Psoas muscle (tissue), 8 donors: ENCODE measurements around the gene COL23A1. TPM values are rescaled to one million over a fixed set of nuclear protein-coding genes. Genes with fewer than 3 reads are reported as not detected.
A peak's percentile ranks its signal among the peaks of the same experiment; 100 is the strongest.

Source experiments
- ATAC-seq, 4 donors: fragments of 200-7000 bp; cut with Tn5 transposase; one replicate each; pipeline ENCODE4 v1.9.1; 2020; ENCODE audit warnings: moderate library complexity in 3 of 4, mild to moderate bottlenecking in 2 of 4
- DNase-seq, 2 donors: peaks; one replicate each; pipeline ENCODE4 v3.0.0-alpha.2; 2020
- H3K27ac ChIP-seq: fragments of 200-600 bp; one replicate; pipeline ENCODE4 v1.8.0; 2022
- H3K27me3 ChIP-seq, 3 donors: fragments of 200-600 bp in 1 of 3; one replicate each; pipeline versions ENCODE4 v1.6.1 to v1.8.0; 2013 to 2022; ENCODE audit warnings: low read length in 2 of 3, mild to moderate bottlenecking in 2 of 3, moderate library complexity in 1 of 3; ENCODE audit not compliant: insufficient read depth in 3 of 3
- H3K36me3 ChIP-seq, 2 donors: fragments of 200-600 bp in 1 of 2; one replicate each; pipeline versions ENCODE4 v1.6.1 to v1.8.0; 2013 to 2022; ENCODE audit warnings: low read depth in 1 of 2, mild to moderate bottlenecking in 1 of 2, moderate library complexity in 1 of 2; ENCODE audit not compliant: insufficient read depth in 1 of 2
- H3K4me1 ChIP-seq: fragments of 200-600 bp; one replicate; pipeline ENCODE4 v1.8.0; 2022
- H3K4me3 ChIP-seq: fragments of 200-600 bp; one replicate; pipeline ENCODE4 v1.8.0; 2022; ENCODE audit warnings: mild to moderate bottlenecking
- H3K9me3 ChIP-seq: fragments of 200-600 bp; one replicate; pipeline ENCODE4 v1.8.0; 2022
- CTCF ChIP-seq: fragments of 200-600 bp; IDR thresholded peaks from one replicate; pipeline ENCODE4 v1.8.0; 2022; ENCODE audit warnings: antibody characterized with exemption
- WGBS, 3 donors: extraction: QIAGEN DNeasy Blood & Tissue Kit; methylation state at CpG; one replicate each; pipeline versions ENCODE4 v1.1.6 to v1.1.7; 2013; 5-methylcytosine and 5-hydroxymethylcytosine counted together
- intact Hi-C, 2 donors: fragments of 100-400 bp; cut with DNase I; formaldehyde crosslinking; loops; one replicate each; pipeline versions ENCODE4 v1.11.0 to v1.14.2; 2022
- polyA plus RNA-seq, 3 donors: library from polyadenylated mRNA; stranded (reverse); fragments of 200-250 nt; gene quantifications; one replicate each; pipeline ENCODE4 v1.2.3, GENCODE V29; 2013
- total RNA-seq, 4 donors: library from RNA; stranded (reverse); fragmentation: NEBNext Ultra II Directional in 2 of 4; extraction: Animal tissue kit (Norgen Biotek cat#: 25700) in 2 of 4; gene quantifications; one replicate each; pipeline versions ENCODE4 v1.2.1 to v1.2.4, GENCODE V29; 2021 to 2023
- donor health status: healthy with polysubstance abuse.
- donor health status: DM: no; HTN: no; CAD: no; lungs with moderate emphysema.
- donor health status: Bipolar disorder and iron deficiency.
- donor health status: healthy.
- donor health status: DM: yes; HTN: yes; CAD: no.
- donor health status: DM: no; HTN: no; CAD: no.
- donor health status: DM: no; HTN: no; CAD: no.
- donor health status: DM: yes; HTN: yes; CAD: no.

The COL23A1 gene
- total and polyA plus RNA-seq, 7 donors = 0.66 to 3.0 (median 1.2) TPM

- H3K4me1 ChIP-seq = no peaks in the 10 kb centered on the region
- WGBS, 3 donors = 76 to 79% (median 77%) methylated on average over 27 to 28 of the region's 28 CpGs
- intact Hi-C loops = no loop called here
- no peak overlapping the region for H3K27ac ChIP-seq
- H3K9me3 ChIP-seq = no peaks in the 10 kb centered on the region
- no peak overlapping the region for H3K4me3 ChIP-seq
- DNase-seq = no peak
- ATAC-seq = no peak
- TF ChIP-seq CTCF = no peak
- peaks cover 0 to 13% (median 0%) of the 10 kb centered on the region in 3 donors for H3K27me3 ChIP-seq
- no peaks in the 10 kb centered on the region for H3K36me3 ChIP-seq
Measured at GRCh38 chr5:178469011-178469974, 120.9 kb downstream of the COL23A1 start.

GRCh38 chr5:178468196-178468685 lies 122.0 kb downstream of the COL23A1 start:
- H3K9me3 ChIP-seq = no peaks in the 10 kb centered on the region

GRCh38 chr5:178467568-178468195 lies 122.5 kb downstream of the COL23A1 start:
- intact Hi-C loops = no loop called here
- WGBS, 3 donors = 47 to 64% (median 58%) methylated on average over 19 of the region's 19 CpGs
- H3K36me3 ChIP-seq = no peaks in the 10 kb centered on the region
- TF ChIP-seq CTCF = no peak
- H3K4me1 ChIP-seq = no peaks in the 10 kb centered on the region
- no peak for DNase-seq
- H3K4me3 ChIP-seq = no peak overlapping the region
- H3K27ac ChIP-seq = peak overlapping the region; percentile 30
- H3K27me3 ChIP-seq = peaks cover 0 to 13% (median 0%) of the 10 kb centered on the region in 3 donors
- H3K9me3 ChIP-seq = no peaks in the 10 kb centered on the region
- peak in 1 of 4 donors; percentile 34 for ATAC-seq

More at GRCh38 chr5:178468196-178468685, 122.0 kb downstream of the COL23A1 start:
- 72 to 76% (median 73%) methylated on average over 18 of the region's 18 CpGs for WGBS, 3 donors
- H3K27me3 ChIP-seq = peaks cover 0 to 13% (median 0%) of the 10 kb centered on the region in 3 donors
- no peak for ATAC-seq
- intact Hi-C loops = no loop called here
- H3K27ac ChIP-seq = no peak overlapping the region
- no peaks in the 10 kb centered on the region for H3K36me3 ChIP-seq
- no peaks in the 10 kb centered on the region for H3K4me1 ChIP-seq
- no peak overlapping the region for H3K4me3 ChIP-seq
- no peak for DNase-seq
- no peak for TF ChIP-seq CTCF

GRCh38 chr5:178467205-178467567 lies 123.0 kb downstream of the COL23A1 start:
- ATAC-seq (no peak), DNase-seq (no peak)
- Histone ChIP-seq H3K36me3 (no peaks in the 10 kb centered on the region), H3K9me3 (no peaks in the 10 kb centered on the region), H3K27ac (no peak overlapping the region), H3K27me3 (peaks cover 0 to 13% (median 0%) of the 10 kb centered on the region in 3 donors), H3K4me1 (no peaks in the 10 kb centered on the region), H3K4me3 (no peak overlapping the region)
- 56 to 63% (median 59%) methylated on average over 7 of the region's 7 CpGs for WGBS, 3 donors
- intact Hi-C loops = no loop called here
- no peak for TF ChIP-seq CTCF
